IMR-90 (cell line): ENCODE results near the gene DCP2. TPM values are rescaled to one million over a fixed set of nuclear protein-coding genes. Genes with fewer than 3 reads are reported as not detected.

Experiments used
- ATAC-seq: fragments of 200-7000 bp; cut with Tn5 transposase; 2 replicates; pipeline ENCODE4 v1.9.1; 2020; ENCODE audit warnings: low read depth, mild to moderate bottlenecking, moderate library complexity
- BruUV-seq: library from RNA; stranded (reverse); fragments of 400-500 nt; replicated peaks from 2 replicates; lab custom pipeline; 2021; lab: Mats Ljungman, UMichigan
- CTCF ChIA-PET: fragments of 300-600 bp; formaldehyde crosslinking; extraction: SDS; loops from one replicate; lab custom pipeline; 2021; ENCODE audit warnings: antibody characterized with exemption; lab: Yijun Ruan, JAX
- POLR2A ChIA-PET: fragments of 300-600 bp; sonication (Branson Sonifier 250); formaldehyde crosslinking; loops from one replicate; lab custom pipeline; 2022; ENCODE audit warnings: antibody characterized with exemption; ENCODE audit not compliant: unreplicated experiment; lab: Charles Lee
- DNase-seq: peaks from one replicate; pipeline ENCODE4 v3.0.0; 2013
- H2AFZ ChIP-seq: replicated peaks from 2 replicates; pipeline ENCODE3; 2013; ENCODE audit warnings: low read length, mild to moderate bottlenecking; ENCODE audit not compliant: poor library complexity
- H2AK5ac ChIP-seq: 2 replicates; pipeline ENCODE4 v1.6.1; 2013; ENCODE audit warnings: low read depth, low read length, inconsistent platforms
- H2AK9ac ChIP-seq: replicated peaks from 2 replicates; pipeline ENCODE3; 2013; ENCODE audit warnings: mild to moderate bottlenecking, low read depth, low read length, moderate library complexity; ENCODE audit not compliant: poor library complexity
- H2BK120ac ChIP-seq: 2 replicates; pipeline ENCODE4 v1.6.1; 2013; ENCODE audit warnings: low read depth, low read length, inconsistent platforms
- H2BK15ac ChIP-seq: 3 replicates; pipeline ENCODE4 v1.6.1; 2013; ENCODE audit warnings: low read depth, low read length, inconsistent platforms
- H2BK20ac ChIP-seq: 2 replicates; pipeline ENCODE4 v1.6.1; 2013; ENCODE audit warnings: low read depth, mild to moderate bottlenecking, inconsistent platforms, low read length, moderate library complexity
- H2BK5ac ChIP-seq: 2 replicates; pipeline ENCODE4 v1.6.1; 2013; ENCODE audit warnings: mild to moderate bottlenecking, low read depth, low read length, inconsistent platforms; ENCODE audit not compliant: poor library complexity, severe bottlenecking
- H3K14ac ChIP-seq: replicated peaks from 2 replicates; pipeline ENCODE4 v1.6.1; 2013; ENCODE audit warnings: low read depth, low read length, inconsistent platforms
- H3K18ac ChIP-seq: 2 replicates; pipeline ENCODE4 v1.6.1; 2013; ENCODE audit warnings: low read depth, low read length, control low read depth
- H3K23ac ChIP-seq: 2 replicates; pipeline ENCODE4 v1.6.1; 2013; ENCODE audit warnings: low read depth, low read length, inconsistent platforms
- H3K27ac ChIP-seq: 2 replicates; pipeline ENCODE4 v1.5.1; 2013; ENCODE audit warnings: mild to moderate bottlenecking, control low read depth, low read length; ENCODE audit not compliant: insufficient read depth
- H3K27me3 ChIP-seq: 2 replicates; pipeline ENCODE4 v1.6.1; 2013; ENCODE audit warnings: low read length; ENCODE audit not compliant: control insufficient read depth, insufficient read depth
- H3K36me3 ChIP-seq: 2 replicates; pipeline ENCODE4 v1.6.1; 2013; ENCODE audit warnings: low read length, mixed read lengths; ENCODE audit not compliant: control insufficient read depth, insufficient read depth
- H3K4ac ChIP-seq: 2 replicates; pipeline ENCODE4 v1.6.1; 2013; ENCODE audit warnings: low read depth, low read length, inconsistent platforms
- H3K4me1 ChIP-seq: 2 replicates; pipeline ENCODE4 v1.6.1; 2013; ENCODE audit warnings: low read length, mixed read lengths; ENCODE audit not compliant: control insufficient read depth, insufficient read depth
- H3K4me2 ChIP-seq: 2 replicates; pipeline ENCODE4 v1.6.1; 2013; ENCODE audit warnings: low read depth, mild to moderate bottlenecking, control low read depth, low read length, moderate library complexity
- H3K4me3 ChIP-seq: 2 replicates; pipeline ENCODE4 v1.5.1; 2013; ENCODE audit warnings: low read depth, mild to moderate bottlenecking, control low read depth, low read length, moderate library complexity; ENCODE audit not compliant: insufficient read depth
- H3K56ac ChIP-seq: 2 replicates; pipeline ENCODE4 v1.6.1; 2013; ENCODE audit warnings: low read length, inconsistent platforms; ENCODE audit not compliant: insufficient read depth; ENCODE audit errors: extremely low read depth
- H3K79me1 ChIP-seq, 2 experiments: 2 replicates each; pipeline ENCODE4 v1.6.1; 2013; ENCODE audit warnings: low read length in 2 of 2, inconsistent platforms in 1 of 2, low read depth in 1 of 2
- H3K9ac ChIP-seq: 2 replicates; pipeline ENCODE4 v1.6.1; 2013; ENCODE audit warnings: low read depth, low read length, control low read depth
- H3K9me1 ChIP-seq: 2 replicates; pipeline ENCODE4 v1.6.1; 2013; ENCODE audit warnings: low read length, inconsistent platforms; ENCODE audit not compliant: insufficient read depth
- H3K9me3 ChIP-seq: 2 replicates; pipeline ENCODE4 v1.6.1; 2013; ENCODE audit warnings: low read length; ENCODE audit not compliant: control insufficient read depth, insufficient read depth
- H4K20me1 ChIP-seq: 2 replicates; pipeline ENCODE4 v1.6.1; 2013; ENCODE audit warnings: low read length, inconsistent platforms; ENCODE audit not compliant: insufficient read depth
- H4K5ac ChIP-seq: 2 replicates; pipeline ENCODE4 v1.6.1; 2013; ENCODE audit warnings: mild to moderate bottlenecking, low read depth, low read length, control low read depth
- H4K8ac ChIP-seq, 2 experiments: 2 replicates each; pipeline ENCODE4 v1.6.1; 2013; ENCODE audit warnings: low read depth in 2 of 2, low read length in 2 of 2, control low read depth in 1 of 2, inconsistent platforms in 1 of 2
- H4K91ac ChIP-seq: 2 replicates; pipeline ENCODE4 v1.6.1; 2013; ENCODE audit warnings: low read depth, low read length, inconsistent platforms; ENCODE audit not compliant: insufficient read depth
- BHLHE40 ChIP-seq: fragments of 150-350 bp; IDR thresholded peaks from 2 replicates; pipeline ENCODE4 v1.6.1; 2016; ENCODE audit warnings: mild to moderate bottlenecking, low read depth, low read length
- CHD1 ChIP-seq: IDR thresholded peaks from 2 replicates; pipeline ENCODE4 v1.6.1; 2012; ENCODE audit warnings: low read depth, low read length, improper control_type of control experiment
- ELK1 ChIP-seq: fragments of 150-350 bp; IDR thresholded peaks from 2 replicates; pipeline ENCODE4 v1.6.1; 2016; ENCODE audit warnings: low read depth, mild to moderate bottlenecking, low read length, moderate library complexity, borderline replicate concordance
- FOS ChIP-seq: fragments of 150-350 bp; IDR thresholded peaks from 2 replicates; pipeline ENCODE4 v1.6.1; 2016; ENCODE audit warnings: low read depth, low read length
- MAFK ChIP-seq: IDR thresholded peaks from 2 replicates; pipeline ENCODE4 v1.6.1; 2012; ENCODE audit warnings: low read depth, low read length, improper control_type of control experiment
- MXI1 ChIP-seq: IDR thresholded peaks from 2 replicates; pipeline ENCODE4 v1.6.1; 2012; ENCODE audit warnings: low read depth, mild to moderate bottlenecking, low read length, moderate library complexity, borderline replicate concordance
- NFE2L2 ChIP-seq: fragments of 150-350 bp; IDR thresholded peaks from 2 replicates; pipeline ENCODE4 v1.6.1; 2016; ENCODE audit warnings: low read depth, mild to moderate bottlenecking, low read length
- POLR2A ChIP-seq: IDR thresholded peaks from 2 replicates; pipeline ENCODE4 v1.6.1; 2012; ENCODE audit warnings: mild to moderate bottlenecking, low read depth, low read length
- RAD21 ChIP-seq: IDR thresholded peaks from 2 replicates; pipeline ENCODE4 v1.6.1; 2012; ENCODE audit warnings: low read length, improper control_type of control experiment
- RCOR1 ChIP-seq: IDR thresholded peaks from 2 replicates; pipeline ENCODE4 v1.6.1; 2012; ENCODE audit warnings: mild to moderate bottlenecking, low read length, improper control_type of control experiment; ENCODE audit not compliant: insufficient replicate concordance
- RFX5 ChIP-seq: IDR thresholded peaks from 2 replicates; pipeline ENCODE4 v1.8.0; 2012; ENCODE audit warnings: low read depth, mild to moderate bottlenecking, low read length, moderate library complexity
- USF2 ChIP-seq: fragments of 150-350 bp; IDR thresholded peaks from 2 replicates; pipeline ENCODE4 v1.6.1; 2017; ENCODE audit warnings: mild to moderate bottlenecking, antibody characterized with exemption, low read length, low read depth
- WGBS, 2 experiments: methylation state at CpG; one replicate each; pipeline versions ENCODE4 v1.1.5 to v1.1.7; 2013; ENCODE audit warnings: missing lambda C conversion rate in 2 of 2; ENCODE audit not compliant: insufficient read length in 1 of 2; ENCODE audit errors: extremely low coverage in 2 of 2; 5-methylcytosine and 5-hydroxymethylcytosine counted together
- dilution Hi-C: fragments of 300-500 bp; cut with HindIII; formaldehyde crosslinking; loops from one replicate; pipeline ENCODE4 v1.14.3; 2018; ENCODE audit warnings: low sequenced_read_pairs; ENCODE audit not compliant: unreplicated experiment
- in situ Hi-C: fragments of 300-500 bp; cut with MboI; formaldehyde crosslinking; loops from 3 replicates; pipeline ENCODE4 v1.14.3; 2019; ENCODE audit warnings: low sequenced_read_pairs, inconsistent platforms, mixed read lengths
- intact Hi-C: fragments of 100-400 bp; cut with micrococcal nuclease; formaldehyde crosslinking; loops from 2 replicates; pipeline ENCODE4 v1.10.0; 2022
- polyA plus RNA-seq, 3 experiments: library from polyadenylated mRNA; depleted of rRNA; stranded (reverse); fragments of >200 nt; gene quantifications; 2 replicates each; pipeline ENCODE4 v1.2.3, GENCODE V29; 2012; ENCODE audit warnings: low replicate concordance in 1 of 3
- total RNA-seq: library from RNA; depleted of rRNA; stranded (reverse); fragments of >200 nt; gene quantifications from 2 replicates; pipeline ENCODE4 v1.2.3, GENCODE V29; 2012

The DCP2 gene
- total and polyA plus RNA-seq, 2 of the 4 experiments (the other 2 are of a cell fraction): 6.9 to 18.6 TPM

- H2AK9ac ChIP-seq: no peak overlapping the region
- H2BK120ac ChIP-seq: no peak overlapping the region
- H2BK20ac ChIP-seq: no peak overlapping the region
- no peak overlapping the region for H3K4me3 ChIP-seq
- DNase-seq (no peak), ATAC-seq (no peak)
- H4K8ac ChIP-seq: no peak overlapping the region
- TF ChIP-seq BHLHE40 (no peak), USF2 (no peak), POLR2A (no peak), RFX5 (no peak), RCOR1 (no peak), NFE2L2 (no peak), RAD21 (no peak), FOS (no peak), MXI1 (no peak), MAFK (no peak), CHD1 (no peak), ELK1 (no peak)
- no peaks in the 10 kb centered on the region for H3K9me3 ChIP-seq
- no peak overlapping the region for H3K14ac ChIP-seq
- ChIA-PET CTCF (no interaction called here), POLR2A (no interaction called here)
- no TSS peak for BruUV-seq
- no peak overlapping the region for H2AK5ac ChIP-seq
- no peaks in the 10 kb centered on the region for H4K20me1 ChIP-seq
- in situ Hi-C loops: loop anchor here (25.0 kb wide), 1 partner anchor 411 kb away; no protein-coding TSS in a partner anchor
- H3K36me3 ChIP-seq: no peaks in the 10 kb centered on the region
- no peak overlapping the region for H3K18ac ChIP-seq
- no peak overlapping the region for H2BK15ac ChIP-seq
- intact Hi-C loops: no loop called here
- H3K23ac ChIP-seq: no peak overlapping the region
- H3K4ac ChIP-seq: no peak overlapping the region
- H3K9me1 ChIP-seq: peaks cover 9% of the 10 kb centered on the region
- H3K4me1 ChIP-seq: peaks cover 12% of the 10 kb centered on the region
- H3K56ac ChIP-seq: no peak overlapping the region
- H4K5ac ChIP-seq: no peak overlapping the region
- WGBS, 2 experiments: no CpG with 5 or more reads among the region's 1 CpG
- dilution Hi-C loops: no loop called here
- no peak overlapping the region for H3K27ac ChIP-seq
- peaks cover 0 to 5% of the 10 kb centered on the region in 2 experiments; a peak in 2 of 4 replicates for H3K79me1 ChIP-seq
- H3K4me2 ChIP-seq: no peak overlapping the region
- no peak overlapping the region for H4K91ac ChIP-seq
- no peak overlapping the region for H2AFZ ChIP-seq
- no peak overlapping the region for H3K9ac ChIP-seq
- no peak overlapping the region for H2BK5ac ChIP-seq
- H3K27me3 ChIP-seq: no peaks in the 10 kb centered on the region
Observed at GRCh38 chr5:112973036-112973435, 3.6 kb upstream of the DCP2 start.
